ENCODE data around the gene CDC20. TPM values are rescaled to one million over a fixed set of nuclear protein-coding genes. Genes with fewer than 3 reads are reported as not detected.

Gene CDC20
- total RNA-seq, 1 experiment from 2014 or later = 296 TPM

GRCh38 chr1:43334453-43335205 is 24.2 kb upstream of the CDC20 start:
- Histone ChIP-seq H3K27ac (ENCODE audit: low read depth, low read length, poor library complexity, severe bottlenecking) (no peak overlapping the region), H3K4me1 (ENCODE audit: insufficient read depth, low read length, poor library complexity, severe bottlenecking) (peaks cover 7% of the 10 kb centered on the region), H3K9me3 (ENCODE audit: low read depth, low read length, poor library complexity, severe bottlenecking) (no peaks in the 10 kb centered on the region), H3K4me3 (ENCODE audit: low read depth, low read length, poor library complexity, severe bottlenecking) (no peak overlapping the region), H3K27me3 (replicated peaks; ENCODE audit: insufficient read depth, low read depth, low read length, poor library complexity) (no peaks in the 10 kb centered on the region), H3K36me3 (ENCODE audit: insufficient read depth, low read length, poor library complexity, severe bottlenecking) (no peaks in the 10 kb centered on the region)
- intact Hi-C loops (cut with micrococcal nuclease; ENCODE audit: unreplicated experiment) = loop anchor here (5.0 kb wide), 1 partner anchor 87 kb away; no protein-coding TSS in a partner anchor
- TF ChIP-seq EZH2 (IDR thresholded peaks at IDR 0.05; ENCODE audit: borderline replicate concordance, low read depth, low read length, poor library complexity, severe bottlenecking) (no peak), CTCF (conservative IDR thresholded peaks at IDR 0.05; ENCODE audit: low read depth, low read length) (no peak)
- no TSS peak for BruUV-seq (replicated peaks)
- CTCF ChIA-PET = no interaction called here
- POLR2A ChIA-PET (ENCODE audit: low non-redundant PET) = no interaction called here
- DNase-seq (ENCODE audit: low spot score) = no peak

- Histone ChIP-seq H3K9me3 (ENCODE audit: low read depth, low read length, poor library complexity, severe bottlenecking) (no peaks in the 10 kb centered on the region), H3K4me1 (ENCODE audit: insufficient read depth, low read length, poor library complexity, severe bottlenecking) (no peaks in the 10 kb centered on the region), H3K27me3 (replicated peaks; ENCODE audit: insufficient read depth, low read depth, low read length, poor library complexity) (no peaks in the 10 kb centered on the region), H3K27ac (ENCODE audit: low read depth, low read length, poor library complexity, severe bottlenecking) (no peak within 1 kb of the TSS), H3K36me3 (ENCODE audit: insufficient read depth, low read length, poor library complexity, severe bottlenecking) (no peaks in the 10 kb centered on the region), H3K4me3 (ENCODE audit: low read depth, low read length, poor library complexity, severe bottlenecking) (no peak within 1 kb of the TSS)
- TF ChIP-seq EZH2 (IDR thresholded peaks at IDR 0.05; ENCODE audit: borderline replicate concordance, low read depth, low read length, poor library complexity, severe bottlenecking) = no peak
- no peak for DNase-seq (ENCODE audit: low spot score)
- POLR2A ChIA-PET (ENCODE audit: low non-redundant PET) = no interaction called here
- CTCF ChIA-PET = no interaction called here
- BruUV-seq (replicated peaks) = no TSS peak
- intact Hi-C loops (cut with micrococcal nuclease; ENCODE audit: unreplicated experiment) = no loop called here
Observed at GRCh38 chr1:43337588-43337987, 21.2 kb upstream of the CDC20 start, which contains the start of gene MPL. TSS of gene MPL (plus strand) at chr1:43337818. CDS start at chr1:43337849, 31 bp downstream.

- POLR2A ChIA-PET (ENCODE audit: low non-redundant PET) = no interaction called here
Observed at GRCh38 chr1:43338001-43338400, 20.8 kb upstream of the CDC20 start.

More at GRCh38 chr1:43338001-43338400, 20.8 kb upstream of the CDC20 start:
- no peak for DNase-seq (ENCODE audit: low spot score)
- H3K36me3 ChIP-seq (ENCODE audit: insufficient read depth, low read length, poor library complexity, severe bottlenecking) = no peaks in the 10 kb centered on the region
- H3K9me3 ChIP-seq (ENCODE audit: low read depth, low read length, poor library complexity, severe bottlenecking) = no peaks in the 10 kb centered on the region
- no peak overlapping the region for H3K4me3 ChIP-seq (ENCODE audit: low read depth, low read length, poor library complexity, severe bottlenecking)
- CTCF ChIA-PET = no interaction called here
- BruUV-seq (replicated peaks) = no TSS peak
- H3K27me3 ChIP-seq (replicated peaks; ENCODE audit: insufficient read depth, low read depth, low read length, poor library complexity) = no peaks in the 10 kb centered on the region
- intact Hi-C loops (cut with micrococcal nuclease; ENCODE audit: unreplicated experiment) = no loop called here
- TF ChIP-seq CTCF (conservative IDR thresholded peaks at IDR 0.05; ENCODE audit: low read depth, low read length) (no peak), EZH2 (IDR thresholded peaks at IDR 0.05; ENCODE audit: borderline replicate concordance, low read depth, low read length, poor library complexity, severe bottlenecking) (no peak)
- H3K4me1 ChIP-seq (ENCODE audit: insufficient read depth, low read length, poor library complexity, severe bottlenecking) = no peaks in the 10 kb centered on the region
- H3K27ac ChIP-seq (ENCODE audit: low read depth, low read length, poor library complexity, severe bottlenecking) = no peak overlapping the region
